ENCODE measurements around the gene PLOD2. TPM values are rescaled to one million over a fixed set of nuclear protein-coding genes. Genes with fewer than 3 reads are reported as not detected.

Gene PLOD2
- total and polyA plus RNA-seq, 4 donors = 17.8 to 73.9 (median 22.7) TPM

- no peaks in the 10 kb centered on the region for H3K27me3 ChIP-seq (ENCODE audit: control insufficient read depth in 3 of 3, insufficient read depth in 3 of 3, low read length in 2 of 3)
- WGBS, 2 donors = 81 to 95% methylated on average over 1 of the region's 1 CpG
- H3K4me3 ChIP-seq = no peak overlapping the region
- TF ChIP-seq, protein P1, sequence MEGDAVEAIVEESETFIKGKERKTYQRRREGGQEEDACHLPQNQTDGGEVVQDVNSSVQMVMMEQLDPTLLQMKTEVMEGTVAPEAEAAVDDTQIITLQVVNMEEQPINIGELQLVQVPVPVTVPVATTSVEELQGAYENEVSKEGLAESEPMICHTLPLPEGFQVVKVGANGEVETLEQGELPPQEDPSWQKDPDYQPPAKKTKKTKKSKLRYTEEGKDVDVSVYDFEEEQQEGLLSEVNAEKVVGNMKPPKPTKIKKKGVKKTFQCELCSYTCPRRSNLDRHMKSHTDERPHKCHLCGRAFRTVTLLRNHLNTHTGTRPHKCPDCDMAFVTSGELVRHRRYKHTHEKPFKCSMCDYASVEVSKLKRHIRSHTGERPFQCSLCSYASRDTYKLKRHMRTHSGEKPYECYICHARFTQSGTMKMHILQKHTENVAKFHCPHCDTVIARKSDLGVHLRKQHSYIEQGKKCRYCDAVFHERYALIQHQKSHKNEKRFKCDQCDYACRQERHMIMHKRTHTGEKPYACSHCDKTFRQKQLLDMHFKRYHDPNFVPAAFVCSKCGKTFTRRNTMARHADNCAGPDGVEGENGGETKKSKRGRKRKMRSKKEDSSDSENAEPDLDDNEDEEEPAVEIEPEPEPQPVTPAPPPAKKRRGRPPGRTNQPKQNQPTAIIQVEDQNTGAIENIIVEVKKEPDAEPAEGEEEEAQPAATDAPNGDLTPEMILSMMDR (IDR thresholded peaks at IDR 0.05; ENCODE audit: control extremely low read depth, extremely low read depth) = no peak
- H3K4me1 ChIP-seq (ENCODE audit: control insufficient read depth in 5 of 5, insufficient read depth in 5 of 5, low read length in 5 of 5) = peaks cover 0 to 17% (median 6%) of the 10 kb centered on the region in 5 donors
- DNase-seq (peak in 2 of 3 donors; percentile 55 to 72), ATAC-seq (ENCODE audit: insufficient read depth, low FRiP score) (no peak)
- H3K9me3 ChIP-seq (ENCODE audit: control insufficient read depth in 4 of 4, insufficient read depth in 3 of 4, low read length in 3 of 4) = no peaks in the 10 kb centered on the region
- peaks cover 0 to 2% (median 2%) of the 10 kb centered on the region in 4 donors for H3K36me3 ChIP-seq (ENCODE audit: control insufficient read depth in 4 of 4, insufficient read depth in 4 of 4, low read length in 4 of 4)
- H3K9ac ChIP-seq (ENCODE audit: insufficient read depth in 1 of 2, low read length in 2 of 2) = no peak overlapping the region
- no peak overlapping the region for H3K27ac ChIP-seq (ENCODE audit: low read depth in 1 of 2, low read length in 1 of 2)
Observed at GRCh38 chr3:146148468-146148931, 12.5 kb downstream of the PLOD2 start.

DNA sequence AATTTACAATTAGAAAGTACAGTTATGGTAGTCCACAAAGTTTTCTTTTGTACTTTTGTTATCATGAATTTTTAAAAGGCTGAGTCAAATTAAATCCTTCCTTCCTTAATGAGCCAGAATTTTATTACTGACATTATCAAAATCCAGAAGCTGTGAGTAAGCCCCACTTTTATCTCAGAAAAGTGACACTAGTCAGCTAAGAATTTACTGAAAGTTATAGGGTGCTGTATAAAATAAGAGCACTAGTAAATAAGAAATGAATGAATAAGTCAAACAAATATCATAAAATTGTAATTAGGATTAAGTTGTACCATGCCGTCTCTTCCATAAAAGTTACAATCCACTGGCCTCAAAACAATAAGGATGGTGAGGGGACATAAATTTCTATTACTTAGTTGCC lies 15.3 kb downstream of the PLOD2 start:
- no peaks in the 10 kb centered on the region for H3K9me3 ChIP-seq (ENCODE audit: control insufficient read depth in 4 of 4, insufficient read depth in 3 of 4, low read length in 3 of 4)
- ATAC-seq (ENCODE audit: insufficient read depth, low FRiP score) = no peak
- no peak overlapping the region for H3K4me3 ChIP-seq
- no peaks in the 10 kb centered on the region for H3K27me3 ChIP-seq (ENCODE audit: control insufficient read depth in 3 of 3, insufficient read depth in 3 of 3, low read length in 2 of 3)
- DNase-seq = no peak
- H3K27ac ChIP-seq (ENCODE audit: low read depth in 1 of 2, low read length in 1 of 2) = no peak overlapping the region
- WGBS, 2 donors = 97 to 98% methylated on average over 1 of the region's 1 CpG
- H3K4me1 ChIP-seq (ENCODE audit: control insufficient read depth in 5 of 5, insufficient read depth in 5 of 5, low read length in 5 of 5) = peaks cover 0 to 40% (median 15%) of the 10 kb centered on the region in 5 donors
- no peak overlapping the region for H3K9ac ChIP-seq (ENCODE audit: insufficient read depth in 1 of 2, low read length in 2 of 2)
- TF ChIP-seq, protein P1 (IDR thresholded peaks at IDR 0.05; ENCODE audit: control extremely low read depth, extremely low read depth) = no peak
- H3K36me3 ChIP-seq (ENCODE audit: control insufficient read depth in 4 of 4, insufficient read depth in 4 of 4, low read length in 4 of 4) = peaks cover 0 to 2% (median 0%) of the 10 kb centered on the region in 4 donors

GRCh38 chr3:146142757-146143156 lies 18.2 kb downstream of the PLOD2 start:
- Histone ChIP-seq H3K27me3 (ENCODE audit: control insufficient read depth in 3 of 3, insufficient read depth in 3 of 3, low read length in 2 of 3) (no peaks in the 10 kb centered on the region), H3K9ac (ENCODE audit: insufficient read depth in 1 of 2, low read length in 2 of 2) (no peak overlapping the region), H3K27ac (ENCODE audit: low read depth in 1 of 2, low read length in 1 of 2) (no peak overlapping the region), H3K4me1 (ENCODE audit: control insufficient read depth in 5 of 5, insufficient read depth in 5 of 5, low read length in 5 of 5) (peaks cover 0 to 51% (median 20%) of the 10 kb centered on the region in 5 donors), H3K4me3 (no peak overlapping the region), H3K36me3 (ENCODE audit: control insufficient read depth in 4 of 4, insufficient read depth in 4 of 4, low read length in 4 of 4) (no peaks in the 10 kb centered on the region), H3K9me3 (ENCODE audit: control insufficient read depth in 4 of 4, insufficient read depth in 3 of 4, low read length in 3 of 4) (no peaks in the 10 kb centered on the region)
- ATAC-seq (ENCODE audit: insufficient read depth, low FRiP score) (peak; percentile 79), DNase-seq (peak; percentile 50 to 86 (median 83))
- WGBS, 2 donors = 48 to 68% methylated on average over 3 of the region's 3 CpGs
- TF ChIP-seq, protein P1 (IDR thresholded peaks at IDR 0.05; ENCODE audit: control extremely low read depth, extremely low read depth) = no peak

- Histone ChIP-seq H3K36me3 (ENCODE audit: control insufficient read depth in 4 of 4, insufficient read depth in 4 of 4, low read length in 4 of 4) (no peaks in the 10 kb centered on the region), H3K27me3 (ENCODE audit: control insufficient read depth in 3 of 3, insufficient read depth in 3 of 3, low read length in 2 of 3) (no peaks in the 10 kb centered on the region), H3K9ac (ENCODE audit: insufficient read depth in 1 of 2, low read length in 2 of 2) (no peak overlapping the region), H3K9me3 (ENCODE audit: control insufficient read depth in 4 of 4, insufficient read depth in 3 of 4, low read length in 3 of 4) (no peaks in the 10 kb centered on the region), H3K27ac (ENCODE audit: low read depth in 1 of 2, low read length in 1 of 2) (no peak overlapping the region), H3K4me3 (no peak overlapping the region), H3K4me1 (ENCODE audit: control insufficient read depth in 5 of 5, insufficient read depth in 5 of 5, low read length in 5 of 5) (peaks cover 0 to 53% (median 22%) of the 10 kb centered on the region in 5 donors)
- 74 to 78% methylated on average over 3 of the region's 3 CpGs for whole genome bisulfite sequencing, 2 donors
- ATAC-seq (ENCODE audit: insufficient read depth, low FRiP score) (no peak), DNase-seq (peak in 2 of 3 donors; percentile 58 to 59)
- TF ChIP-seq, protein P1 (IDR thresholded peaks at IDR 0.05; ENCODE audit: control extremely low read depth, extremely low read depth) = no peak
Observed at GRCh38 chr3:146139586-146140110, 21.3 kb downstream of the PLOD2 start.

Data from lung (tissue), 12 donors.